Hepatocyte (in vitro differentiated cells): ENCODE data around the gene STPG3. TPM values are rescaled to one million over a fixed set of nuclear protein-coding genes. Genes with fewer than 3 reads are reported as not detected.

Experiments used
- DNase-seq: peaks from one replicate; pipeline ENCODE4 v3.0.0-alpha.2; 2016; ENCODE audit warnings: low spot score
- H2AFZ ChIP-seq: fragments of 200-600 bp; sonication (generic); 2 replicates; pipeline ENCODE4 v1.6.0; 2016; ENCODE audit warnings: antibody characterized with exemption, mild to moderate bottlenecking
- H3K27ac ChIP-seq: fragments of 200-600 bp; sonication (generic); 2 replicates; pipeline ENCODE4 v1.5.1; 2016; ENCODE audit warnings: mild to moderate bottlenecking
- H3K27me3 ChIP-seq: fragments of 200-600 bp; sonication (generic); 2 replicates; pipeline ENCODE4 v1.6.1; 2016
- H3K36me3 ChIP-seq: fragments of 200-600 bp; sonication (generic); replicated peaks from 2 replicates; pipeline ENCODE4 v1.5.1; 2016; ENCODE audit warnings: low read depth; ENCODE audit not compliant: insufficient read depth
- H3K4me1 ChIP-seq: fragments of 200-600 bp; sonication (generic); 2 replicates; pipeline ENCODE4 v1.5.1; 2016; ENCODE audit warnings: mild to moderate bottlenecking, moderate library complexity; ENCODE audit not compliant: insufficient read depth
- H3K4me2 ChIP-seq: fragments of 200-600 bp; sonication (generic); 2 replicates; pipeline ENCODE4 v1.6.0; 2016
- H3K4me3 ChIP-seq: fragments of 200-600 bp; sonication (generic); 2 replicates; pipeline ENCODE4 v1.5.1; 2016; ENCODE audit warnings: mild to moderate bottlenecking
- H3K79me2 ChIP-seq: fragments of 200-600 bp; sonication (generic); 2 replicates; pipeline ENCODE4 v1.6.0; 2017; ENCODE audit warnings: mild to moderate bottlenecking
- H3K9me2 ChIP-seq: fragments of 200-600 bp; sonication (generic); replicated peaks from 2 replicates; pipeline ENCODE4 v1.6.0; 2017; ENCODE audit warnings: mild to moderate bottlenecking; ENCODE audit not compliant: insufficient read depth
- H3K9me3 ChIP-seq: fragments of 200-600 bp; sonication (generic); 2 replicates; pipeline ENCODE4 v1.5.1; 2016; ENCODE audit warnings: low read depth, mild to moderate bottlenecking
- H4K20me1 ChIP-seq: fragments of 200-600 bp; sonication (generic); 2 replicates; pipeline ENCODE4 v1.6.0; 2016; ENCODE audit warnings: mild to moderate bottlenecking; ENCODE audit not compliant: insufficient read depth, poor library complexity, severe bottlenecking
- CTCF ChIP-seq: fragments of 200-600 bp; sonication (generic); IDR thresholded peaks from 2 replicates; pipeline ENCODE4 v1.5.1; 2016; ENCODE audit warnings: antibody characterized with exemption, mild to moderate bottlenecking; ENCODE audit not compliant: poor library complexity
- EZH2 ChIP-seq: fragments of 200-600 bp; sonication (generic); IDR thresholded peaks from 2 replicates; pipeline ENCODE4 v1.6.1; 2016; ENCODE audit warnings: antibody characterized with exemption, mild to moderate bottlenecking, borderline replicate concordance
- EZH2phosphoT487 ChIP-seq: fragments of 200-600 bp; sonication (generic); IDR thresholded peaks from one replicate; pipeline ENCODE4 v1.6.1; 2018; ENCODE audit warnings: antibody characterized with exemption, mild to moderate bottlenecking, low read depth, moderate library complexity; ENCODE audit not compliant: unreplicated experiment, severe bottlenecking
- WGBS: methylation state at CpG from one replicate; pipeline ENCODE4 v1.1.6; 2016; ENCODE audit warnings: low lambda C conversion rate; ENCODE audit errors: missing lambda C conversion rate; 5-methylcytosine and 5-hydroxymethylcytosine counted together
- polyA plus RNA-seq: library from polyadenylated mRNA; unstranded; fragments of >200 nt; fragmentation: Nextera tagmentation; extraction: Ambion mirVana; gene quantifications from 2 replicates; pipeline ENCODE4 v1.2.1, GENCODE V29; 2016
- total RNA-seq: library from RNA; depleted of rRNA; stranded (reverse); fragments of >200 nt; gene quantifications from 2 replicates; pipeline ENCODE4 v1.2.3, GENCODE V29; 2014

STPG3 gene
- not detected in 2 replicates for total RNA-seq
- 1.5 and 2.5 TPM in 2 replicates for polyA plus RNA-seq

DNA sequence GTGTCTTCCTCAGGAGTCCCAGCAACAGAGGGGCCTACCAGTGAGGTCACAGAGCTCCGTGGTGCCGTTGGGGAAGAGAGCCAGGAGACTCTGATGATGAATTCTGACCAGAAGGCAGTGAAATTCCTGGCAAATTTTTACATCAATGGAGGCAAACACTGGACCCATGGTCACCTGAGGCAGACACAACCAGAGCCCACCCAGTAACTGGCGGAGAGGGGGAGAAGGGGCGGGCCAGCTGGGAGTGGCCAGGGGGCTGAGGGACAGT lies at the start of gene STPG3:
Gene STPG3 (plus strand): TSS at position 93 of the 268 bp plus-strand sequence. CDS start 1 bp downstream, at position 94.
- H3K9me3 ChIP-seq: no peaks in the 10 kb centered on the region
- H2AFZ ChIP-seq: no peak within 1 kb of the TSS
- no peak within 1 kb of the TSS for H3K4me2 ChIP-seq
- WGBS: no CpG with 5 or more reads among the region's 4 CpGs
- no peak within 1 kb of the TSS for H3K27ac ChIP-seq
- peaks cover 11% of the 10 kb centered on the region for H3K4me1 ChIP-seq
- H3K36me3 ChIP-seq: no peaks in the 10 kb centered on the region
- no peaks in the 10 kb centered on the region for H3K27me3 ChIP-seq
- peaks cover 4% of the 10 kb centered on the region for H4K20me1 ChIP-seq
- no peak within 1 kb of the TSS for H3K4me3 ChIP-seq
- H3K79me2 ChIP-seq: peaks cover 8% of the 10 kb centered on the region
- TF ChIP-seq EZH2: no peak
- TF ChIP-seq EZH2phosphoT487: no peak
- TF ChIP-seq CTCF: no peak
- no peak for DNase-seq
- no peaks in the 10 kb centered on the region for H3K9me2 ChIP-seq

- Histone ChIP-seq H2AFZ (no peak overlapping the region), H3K27me3 (no peaks in the 10 kb centered on the region), H3K79me2 (peaks cover 74% of the 10 kb centered on the region), H3K4me2 (peak overlapping the region; percentile 87), H3K9me2 (no peaks in the 10 kb centered on the region), H3K4me1 (peaks cover 47% of the 10 kb centered on the region), H3K4me3 (no peak overlapping the region), H3K27ac (peak overlapping the region; percentile 65), H3K9me3 (no peaks in the 10 kb centered on the region), H4K20me1 (peaks cover 19% of the 10 kb centered on the region), H3K36me3 (no peaks in the 10 kb centered on the region)
- WGBS: 90% methylated on average over 8 of the region's 8 CpGs
- DNase-seq: no peak
- TF ChIP-seq EZH2: no peak
Observed at GRCh38 chr9:137202966-137203365, 48.1 kb upstream of the STPG3 start.

- H3K27ac ChIP-seq: peak overlapping the region; percentile 88
- peak overlapping the region; percentile 67 for H2AFZ ChIP-seq
- H3K4me1 ChIP-seq: peaks cover 30% of the 10 kb centered on the region
- H4K20me1 ChIP-seq: peaks cover 2% of the 10 kb centered on the region
- H3K4me2 ChIP-seq: peak overlapping the region; percentile 87
- no peaks in the 10 kb centered on the region for H3K9me2 ChIP-seq
- H3K4me3 ChIP-seq: peak overlapping the region; percentile 83
- no peak for TF ChIP-seq EZH2
- TF ChIP-seq EZH2phosphoT487: no peak
- no peak for TF ChIP-seq CTCF
- peaks cover 56% of the 10 kb centered on the region for H3K79me2 ChIP-seq
- H3K9me3 ChIP-seq: no peaks in the 10 kb centered on the region
- H3K27me3 ChIP-seq: no peaks in the 10 kb centered on the region
- no peaks in the 10 kb centered on the region for H3K36me3 ChIP-seq
- no peak for DNase-seq
- 38% methylated on average over 21 of the region's 21 CpGs for WGBS
Observed at GRCh38 chr9:137204731-137205125, 46.4 kb upstream of the STPG3 start.

DNA sequence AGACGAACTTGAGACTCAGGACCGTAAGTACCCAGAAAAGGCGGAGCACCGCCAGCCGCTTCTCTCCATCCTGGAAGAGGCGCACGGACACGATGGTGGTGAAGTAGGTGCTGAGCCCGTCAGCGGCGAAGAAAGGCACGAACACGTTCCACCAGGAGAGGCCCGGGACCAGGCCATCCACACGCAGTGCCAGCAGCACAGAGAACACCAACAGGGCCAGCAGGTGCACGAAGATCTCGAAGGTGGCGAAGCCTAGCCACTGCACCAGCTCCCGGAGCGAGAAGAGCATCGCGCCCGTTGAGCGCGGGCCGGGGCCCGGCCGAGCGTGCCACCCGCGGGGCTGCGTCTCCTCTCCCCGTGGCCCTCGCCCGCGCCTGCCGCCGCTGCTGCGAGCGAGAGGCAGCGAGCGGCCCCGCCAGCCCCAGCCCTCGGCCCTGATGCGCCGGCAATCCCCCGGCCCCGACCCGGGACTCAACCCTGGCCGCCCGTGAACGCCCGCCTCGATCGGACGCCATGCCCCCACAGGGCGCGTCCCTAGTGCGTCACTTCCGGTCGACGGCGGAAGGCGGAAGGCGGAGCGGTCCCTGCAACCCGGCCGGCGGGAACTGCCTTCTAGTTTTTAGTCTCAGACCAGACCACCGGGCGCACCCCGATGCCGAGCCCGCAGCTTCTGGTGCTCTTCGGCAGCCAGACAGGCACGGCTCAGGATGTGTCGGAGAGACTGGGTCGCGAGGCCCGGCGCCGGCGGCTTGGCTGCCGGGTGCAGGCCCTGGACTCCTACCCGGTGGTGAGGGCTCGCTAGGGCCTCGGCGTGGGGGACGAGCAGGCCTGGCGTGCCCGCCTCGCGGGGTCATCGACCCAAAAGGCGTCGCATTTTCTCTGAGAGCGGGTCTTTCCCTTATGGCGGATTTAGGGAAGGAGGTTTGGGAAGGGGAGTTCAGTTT lies 45.7 kb upstream of the STPG3 start, which contains the start of the genes NDOR1 and TMEM203:
Gene NDOR1 (plus strand): TSS at position 575 of the 944 bp plus-strand sequence. CDS start 78 bp downstream, at position 653.
Gene TMEM203 (minus strand): TSS at position 523 of the 944 bp plus-strand sequence. CDS start 234 bp downstream, at position 289.
- Histone ChIP-seq H3K9me3 (no peaks in the 10 kb centered on the region), H3K4me2 (peak within 1 kb of the TSS; percentile 87), H3K9me2 (no peaks in the 10 kb centered on the region), H3K4me3 (peak within 1 kb of the TSS; percentile 83), H3K79me2 (peaks cover 55% of the 10 kb centered on the region), H2AFZ (peak within 1 kb of the TSS; percentile 67), H4K20me1 (no peaks in the 10 kb centered on the region), H3K27me3 (no peaks in the 10 kb centered on the region), H3K36me3 (no peaks in the 10 kb centered on the region), H3K27ac (peak within 1 kb of the TSS; percentile 88), H3K4me1 (peaks cover 29% of the 10 kb centered on the region)
- peak; percentile 94 for DNase-seq
- 1% methylated on average over 89 of the region's 98 CpGs for WGBS
- TF ChIP-seq EZH2phosphoT487 (no peak), EZH2 (no peak), CTCF (no peak)
